ENCODE results near the gene OR2AG2.

DNA sequence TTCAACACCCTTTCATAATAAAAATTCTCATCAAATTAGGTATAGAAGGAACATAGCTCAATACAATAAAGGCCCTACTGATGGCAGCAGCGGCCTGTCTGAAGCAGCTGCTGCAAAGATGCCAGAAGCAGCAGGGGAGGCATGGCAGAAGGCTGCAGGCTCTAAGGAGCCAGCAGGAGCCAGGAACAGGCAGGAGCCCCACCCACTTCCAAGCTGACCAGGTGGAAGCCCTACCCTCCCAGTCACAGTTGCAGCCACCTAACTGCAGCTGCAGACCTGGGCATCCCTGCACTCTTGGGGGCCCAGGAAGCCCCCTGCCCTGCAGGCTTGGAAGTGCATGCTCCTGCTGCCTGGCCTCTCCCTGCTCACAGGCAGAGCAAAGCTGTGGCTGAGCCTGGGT is 45.9 kb upstream of the OR2AG2 start:
- TF ChIP-seq POLR2A (IDR thresholded peaks at IDR 0.05) = no peak
- TF ChIP-seq, protein P1, sequence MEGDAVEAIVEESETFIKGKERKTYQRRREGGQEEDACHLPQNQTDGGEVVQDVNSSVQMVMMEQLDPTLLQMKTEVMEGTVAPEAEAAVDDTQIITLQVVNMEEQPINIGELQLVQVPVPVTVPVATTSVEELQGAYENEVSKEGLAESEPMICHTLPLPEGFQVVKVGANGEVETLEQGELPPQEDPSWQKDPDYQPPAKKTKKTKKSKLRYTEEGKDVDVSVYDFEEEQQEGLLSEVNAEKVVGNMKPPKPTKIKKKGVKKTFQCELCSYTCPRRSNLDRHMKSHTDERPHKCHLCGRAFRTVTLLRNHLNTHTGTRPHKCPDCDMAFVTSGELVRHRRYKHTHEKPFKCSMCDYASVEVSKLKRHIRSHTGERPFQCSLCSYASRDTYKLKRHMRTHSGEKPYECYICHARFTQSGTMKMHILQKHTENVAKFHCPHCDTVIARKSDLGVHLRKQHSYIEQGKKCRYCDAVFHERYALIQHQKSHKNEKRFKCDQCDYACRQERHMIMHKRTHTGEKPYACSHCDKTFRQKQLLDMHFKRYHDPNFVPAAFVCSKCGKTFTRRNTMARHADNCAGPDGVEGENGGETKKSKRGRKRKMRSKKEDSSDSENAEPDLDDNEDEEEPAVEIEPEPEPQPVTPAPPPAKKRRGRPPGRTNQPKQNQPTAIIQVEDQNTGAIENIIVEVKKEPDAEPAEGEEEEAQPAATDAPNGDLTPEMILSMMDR (IDR thresholded peaks at IDR 0.05) = no peak
